AG20443 (cell line): ENCODE results near the gene KIAA0040.
A peak's percentile ranks its signal among the peaks of the same experiment; 100 is the strongest.

Source experiments
- DNase-seq: peaks from one replicate; pipeline ENCODE4 v3.0.0; 2012; ENCODE audit warnings: low spot score, mixed read lengths

Gene KIAA0040

GRCh38 chr1:175200678-175201521, 8.3 kb upstream of the KIAA0040 start:
- peak; percentile 24 for DNase-seq

- peak; percentile 24 for DNase-seq
Measured at GRCh38 chr1:175198332-175198731, 5.8 kb upstream of the KIAA0040 start.

- no peak for DNase-seq
Measured at GRCh38 chr1:175197531-175197930, 5.0 kb upstream of the KIAA0040 start.

DNA sequence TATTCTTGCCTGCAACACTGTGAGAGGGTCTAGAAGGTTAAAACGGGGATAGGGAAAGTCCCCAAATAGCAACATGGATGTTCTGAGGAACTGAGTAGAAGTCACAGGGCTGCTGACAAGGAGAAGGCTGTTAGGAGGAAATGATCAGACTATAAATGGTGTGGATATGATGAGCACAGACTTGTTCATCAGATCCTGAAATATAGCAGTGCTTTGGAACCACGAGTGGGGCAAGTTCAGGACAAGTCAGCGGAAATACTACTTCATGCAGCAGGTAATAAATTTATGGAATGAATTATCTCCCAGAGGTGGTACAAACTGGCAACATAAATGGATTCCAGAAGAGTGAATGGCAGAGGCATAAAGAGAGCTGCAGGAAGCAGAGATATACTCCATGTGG, 3.2 kb upstream of the KIAA0040 start:
- DNase-seq: no peak

- DNase-seq: no peak
Measured at GRCh38 chr1:175195281-175195680, 2.7 kb upstream of the KIAA0040 start.

- no peak for DNase-seq
Measured at GRCh38 chr1:175193527-175193910, 943 bp upstream of the KIAA0040 start.

DNA sequence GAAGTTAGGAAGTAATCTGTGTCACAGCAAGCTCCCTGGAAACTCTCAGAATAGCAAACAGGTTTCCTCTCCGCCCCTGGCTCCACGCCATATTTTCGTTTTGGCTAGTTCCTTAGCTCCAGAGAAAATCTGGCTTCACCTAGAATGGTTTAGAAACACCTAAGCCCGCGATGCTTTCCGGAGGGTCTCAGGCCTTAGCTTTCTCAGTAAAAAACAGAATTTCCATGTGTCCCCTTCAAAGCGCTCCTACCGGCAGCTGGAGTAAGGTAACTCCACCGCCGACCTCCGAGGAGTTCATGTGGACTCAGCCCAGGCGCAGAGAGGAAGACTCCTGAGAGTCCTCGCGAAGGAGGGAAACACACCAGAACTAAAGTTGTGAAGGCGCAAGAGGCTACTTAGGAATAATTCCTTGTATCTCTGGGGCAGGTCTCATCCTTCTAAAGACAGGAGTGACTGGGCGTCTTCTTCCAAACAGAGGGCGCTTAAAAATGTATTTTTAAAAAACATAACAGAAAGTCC, 406 bp downstream of the KIAA0040 start:
- peak; percentile 38 for DNase-seq

- DNase-seq: peak; percentile 31
Measured at GRCh38 chr1:175191659-175192058, 917 bp downstream of the KIAA0040 start.

- no peak for DNase-seq
Measured at GRCh38 chr1:175188936-175189335, 3.6 kb downstream of the KIAA0040 start.

- DNase-seq: no peak
Measured at GRCh38 chr1:175186433-175187160, 6.0 kb downstream of the KIAA0040 start.

DNA sequence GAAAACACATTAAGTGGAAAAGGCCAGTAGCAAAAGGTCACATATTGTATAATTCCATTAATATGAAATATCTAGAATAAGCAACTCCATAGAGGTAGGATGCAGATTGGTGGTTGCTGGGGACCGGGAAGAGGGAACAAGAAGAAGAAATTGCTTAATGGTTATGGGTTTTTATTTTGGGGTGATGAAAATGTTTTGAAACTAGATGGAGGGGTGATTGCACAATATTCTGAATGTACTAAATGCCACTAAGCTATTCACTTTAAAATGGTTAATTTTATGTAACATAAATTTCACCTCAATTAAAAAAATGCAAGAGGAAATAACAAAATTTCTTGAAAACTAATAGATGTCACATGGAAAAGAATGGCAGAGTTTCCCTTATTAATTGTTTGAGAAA, 6.7 kb downstream of the KIAA0040 start:
- DNase-seq: no peak

GRCh38 chr1:175183586-175183985, 9.0 kb downstream of the KIAA0040 start:
- no peak for DNase-seq

DNA sequence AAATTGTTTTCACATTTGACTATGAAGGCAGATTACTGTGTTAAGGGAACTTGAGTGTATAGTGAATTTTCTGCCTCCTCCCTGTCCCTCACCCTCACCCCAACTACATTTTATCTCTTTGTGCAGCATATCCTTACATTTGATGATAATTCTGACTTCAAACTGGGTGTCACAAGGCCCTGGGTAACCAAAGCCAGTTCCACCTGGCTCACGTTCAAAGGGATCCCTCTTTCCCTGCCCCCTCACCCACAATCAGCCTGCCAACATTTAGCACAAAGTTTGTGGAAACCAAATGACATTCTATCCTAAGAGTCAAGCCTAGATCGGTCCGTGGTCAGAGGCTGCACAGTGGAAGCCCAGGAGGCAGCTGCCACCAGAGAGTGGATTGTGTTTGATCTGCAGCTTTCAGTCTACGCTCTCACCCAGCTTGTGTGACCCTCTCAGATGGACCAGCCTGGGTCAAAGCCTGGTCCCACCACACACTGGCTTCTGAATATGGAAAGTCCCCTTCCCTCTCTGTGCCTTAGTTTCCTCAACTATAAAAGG, 10.3 kb downstream of the KIAA0040 start:
- DNase-seq: no peak

DNA sequence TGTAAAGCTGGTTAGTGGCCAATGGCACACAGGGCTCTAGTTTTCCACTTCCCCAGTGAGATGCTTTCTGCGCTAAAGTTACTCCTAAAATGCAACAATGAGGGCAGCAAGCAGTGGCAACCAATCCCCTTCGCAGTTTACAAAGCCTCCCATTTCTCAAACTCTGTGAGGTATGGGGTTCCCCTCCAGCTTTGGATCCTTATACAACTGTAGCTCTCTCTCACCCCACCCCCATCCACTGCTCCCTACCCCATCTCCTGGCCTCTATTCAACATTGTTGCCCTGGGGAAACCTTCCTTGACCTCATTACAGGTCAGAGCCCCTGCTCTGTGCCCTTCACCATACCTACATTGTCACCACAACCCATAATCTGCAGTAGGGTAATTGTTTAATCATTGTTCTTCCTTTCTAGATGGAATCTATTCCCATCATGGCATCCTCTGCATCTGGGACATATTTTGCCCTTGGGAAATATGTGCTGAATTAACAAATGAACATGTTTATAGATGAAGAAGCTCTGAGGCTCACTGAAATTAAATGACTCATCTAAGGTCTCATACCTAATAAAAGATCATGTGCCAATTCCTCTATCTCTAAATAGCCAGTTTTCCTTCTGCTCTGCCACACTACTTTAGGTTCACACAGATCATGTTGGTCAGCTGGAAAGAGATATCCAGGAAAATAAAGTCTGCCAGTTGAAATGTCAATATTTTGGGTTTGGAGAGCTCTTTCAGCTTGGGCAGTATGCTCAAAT, 12.6 kb downstream of the KIAA0040 start:
- no peak for DNase-seq

DNA sequence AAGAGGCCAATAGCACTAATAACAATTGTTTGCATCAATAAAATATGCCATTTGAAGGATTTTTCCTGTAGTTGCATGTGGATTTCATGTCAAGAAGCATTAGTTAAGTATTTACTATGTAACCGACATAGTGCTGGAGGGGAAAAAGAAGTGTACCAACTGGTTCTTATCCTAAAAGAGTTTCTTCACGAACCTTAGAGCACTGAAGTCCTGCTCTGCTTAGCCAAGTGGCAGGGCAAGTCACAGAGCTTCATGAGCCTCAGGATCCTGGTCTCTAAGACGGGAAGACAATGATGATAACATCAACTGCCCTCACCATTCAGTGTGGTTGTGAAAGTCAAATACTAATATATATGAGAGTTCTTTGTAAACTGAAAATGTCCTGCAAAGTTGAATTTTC, 14.1 kb downstream of the KIAA0040 start:
- no peak for DNase-seq

DNA sequence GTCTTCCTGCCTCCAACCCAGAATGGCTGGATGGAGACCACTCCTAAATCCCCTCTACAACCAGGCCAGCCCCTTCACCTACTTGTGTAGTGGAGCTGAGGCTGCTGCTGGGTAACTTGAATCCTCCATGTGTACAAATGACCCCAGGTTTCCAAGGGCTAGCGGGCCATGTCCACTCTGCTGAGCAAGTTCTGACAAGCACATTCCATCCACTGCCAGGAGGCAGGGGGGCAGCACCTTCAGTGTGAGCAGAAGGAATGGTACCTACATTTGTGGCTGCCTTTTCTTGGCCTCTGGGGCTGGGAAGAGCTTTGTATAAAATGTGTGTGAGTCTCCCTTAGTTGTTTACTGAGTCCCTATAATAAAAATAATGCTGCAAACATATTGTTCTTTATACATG, 14.5 kb downstream of the KIAA0040 start:
- DNase-seq: no peak

DNA sequence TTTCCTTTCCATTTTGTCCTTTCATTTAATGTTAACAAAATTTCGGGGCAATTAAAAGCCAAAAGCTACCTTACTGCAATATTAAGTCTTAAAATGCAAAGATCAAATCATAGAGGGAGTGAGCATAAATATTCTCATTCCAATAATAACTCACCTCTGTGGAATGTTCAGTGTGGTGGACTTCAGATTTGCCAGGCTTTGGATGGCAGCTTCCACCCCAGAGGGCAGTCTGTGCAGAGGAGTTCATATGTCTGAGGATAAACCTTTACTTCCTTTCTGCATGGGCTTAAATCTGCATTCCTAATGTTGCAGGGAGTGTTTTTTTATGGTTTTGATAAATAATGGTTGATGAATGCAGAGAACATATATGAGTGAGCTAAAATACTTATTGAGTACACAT, 16.3 kb downstream of the KIAA0040 start:
- no peak for DNase-seq

DNA sequence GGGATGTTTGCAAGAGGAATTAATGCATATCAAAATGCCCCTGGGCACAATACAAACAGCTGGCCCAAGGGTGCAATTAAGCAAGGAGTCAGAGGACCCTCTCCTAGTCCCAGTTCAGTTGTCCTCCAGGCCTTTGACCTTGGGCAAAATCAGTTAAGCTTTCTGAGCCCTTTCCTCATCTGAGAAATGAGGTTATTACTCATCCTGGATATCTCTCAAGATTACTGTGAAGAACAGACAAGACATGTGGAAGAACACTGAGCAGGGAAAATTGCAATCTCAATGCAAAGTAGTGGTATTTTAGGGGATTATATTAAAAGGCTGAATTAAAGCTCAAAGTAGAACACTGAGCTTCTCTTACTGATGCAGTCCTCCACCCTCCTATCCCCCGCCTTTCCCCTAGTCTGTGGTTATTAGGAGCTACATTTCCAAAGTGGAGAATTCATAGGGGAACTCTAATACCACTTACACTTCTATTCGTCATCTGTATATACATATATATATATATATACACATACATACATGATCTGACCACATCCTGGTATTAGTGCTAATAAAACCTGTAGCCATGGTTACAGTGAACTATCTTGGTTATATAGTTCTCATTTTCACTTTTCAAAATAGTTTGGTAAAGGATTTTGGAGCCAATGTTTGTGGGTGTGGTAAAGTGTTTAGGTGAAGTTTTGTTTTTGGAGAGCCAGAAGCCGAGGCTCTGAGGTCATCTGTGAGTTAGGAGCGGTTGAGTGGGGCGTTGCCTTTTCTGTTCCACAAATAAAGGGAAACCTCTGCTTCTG, 18.1 kb downstream of the KIAA0040 start:
- DNase-seq: no peak

GRCh38 chr1:175173531-175173930, 19.0 kb downstream of the KIAA0040 start:
- DNase-seq: no peak

DNA sequence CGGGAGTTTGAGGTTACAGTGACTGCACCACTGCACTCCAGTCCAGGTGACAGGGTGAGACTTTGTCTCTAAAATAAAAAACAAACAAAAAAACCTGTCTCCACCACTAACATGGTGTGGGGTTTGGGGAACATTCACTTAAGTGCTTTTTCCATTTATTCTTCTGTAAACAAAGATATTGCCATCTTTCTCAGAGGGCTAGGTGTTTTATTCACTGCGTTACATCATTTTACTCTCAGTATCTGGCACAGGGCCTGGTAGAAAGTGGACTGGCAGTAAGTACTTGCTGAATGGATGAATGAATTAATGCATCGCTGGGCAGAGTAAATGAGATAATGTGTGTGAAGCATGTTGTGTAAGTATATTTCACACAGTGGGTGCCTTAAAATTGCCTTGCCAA, 20.1 kb downstream of the KIAA0040 start:
- DNase-seq: no peak
